Activated T-helper 1 cell treated with Interleukin-2 at 50 U/mL for 16 hours (primary cell): ENCODE measurements around the gene TMEM100.

Source experiments
- DNase-seq: peaks from one replicate; pipeline ENCODE4 v3.0.0-alpha.2; 2020; ENCODE audit warnings: low read depth

The TMEM100 gene

DNA sequence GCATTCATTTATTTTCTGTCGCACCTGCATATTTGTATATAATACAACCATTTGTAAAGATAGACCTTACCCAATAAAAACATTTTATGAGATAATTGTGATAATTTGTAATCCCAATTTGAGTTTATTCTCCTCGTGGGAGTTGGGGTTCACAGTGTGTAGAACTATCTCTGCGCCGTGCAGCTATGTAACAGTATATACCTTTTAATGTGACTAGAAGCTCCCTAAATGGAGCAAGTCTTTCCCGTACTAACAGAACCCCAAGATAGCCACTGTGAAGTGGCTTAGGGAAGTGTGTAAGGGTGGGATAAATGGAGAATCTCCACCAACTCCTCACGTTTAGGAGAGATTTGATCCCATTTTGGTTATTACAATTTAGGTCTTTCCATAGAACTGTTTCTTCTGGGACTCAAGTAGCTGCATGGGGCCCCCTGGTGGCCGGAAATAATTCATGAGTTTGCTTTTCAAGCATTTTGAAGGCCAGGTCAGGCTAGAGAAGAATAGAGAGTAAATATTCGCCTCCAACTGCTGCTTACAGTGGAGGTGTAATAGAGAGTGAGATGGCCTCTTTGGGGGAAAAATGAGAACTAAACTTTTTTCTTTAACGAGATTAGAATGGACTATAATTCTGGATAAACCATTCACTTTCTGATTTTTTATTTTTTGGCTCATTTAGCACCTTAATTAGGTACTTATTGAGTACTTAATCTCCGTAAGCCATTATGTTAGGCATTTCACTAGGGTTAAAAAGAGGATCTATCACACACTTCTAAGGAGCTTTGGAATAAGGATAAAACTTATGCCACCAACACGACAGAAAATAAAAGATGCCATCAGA is 4.5 kb downstream of the TMEM100 start:
- DNase-seq: peak; percentile 15

DNA sequence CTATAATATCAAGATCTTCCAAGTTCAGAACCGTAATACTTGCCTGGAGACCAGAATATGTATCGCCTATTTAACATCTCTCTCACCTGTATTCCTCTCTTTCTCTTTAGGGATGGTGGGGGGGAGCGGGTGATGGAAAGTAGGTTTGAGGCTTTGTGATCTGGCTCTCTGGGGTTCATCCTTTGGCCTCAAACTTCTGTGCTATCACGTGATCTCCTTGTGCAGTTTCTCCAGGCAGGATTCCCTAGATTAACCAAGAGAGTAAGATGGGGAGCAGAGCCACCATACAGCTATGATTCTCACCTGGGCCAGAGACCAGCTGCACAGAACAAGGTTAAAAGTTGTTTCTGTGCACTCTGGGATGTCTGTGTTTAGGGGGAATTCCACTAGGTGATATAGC is 5.2 kb downstream of the TMEM100 start:
- no peak for DNase-seq

- DNase-seq: no peak
Measured at GRCh38 chr17:55710829-55711496, 11.7 kb downstream of the TMEM100 start.

GRCh38 chr17:55710410-55710809 is 12.3 kb downstream of the TMEM100 start:
- DNase-seq: no peak

- no peak for DNase-seq
Measured at GRCh38 chr17:55709984-55710383, 12.7 kb downstream of the TMEM100 start.

- DNase-seq: no peak
Measured at GRCh38 chr17:55709440-55709839, 13.2 kb downstream of the TMEM100 start.

DNA sequence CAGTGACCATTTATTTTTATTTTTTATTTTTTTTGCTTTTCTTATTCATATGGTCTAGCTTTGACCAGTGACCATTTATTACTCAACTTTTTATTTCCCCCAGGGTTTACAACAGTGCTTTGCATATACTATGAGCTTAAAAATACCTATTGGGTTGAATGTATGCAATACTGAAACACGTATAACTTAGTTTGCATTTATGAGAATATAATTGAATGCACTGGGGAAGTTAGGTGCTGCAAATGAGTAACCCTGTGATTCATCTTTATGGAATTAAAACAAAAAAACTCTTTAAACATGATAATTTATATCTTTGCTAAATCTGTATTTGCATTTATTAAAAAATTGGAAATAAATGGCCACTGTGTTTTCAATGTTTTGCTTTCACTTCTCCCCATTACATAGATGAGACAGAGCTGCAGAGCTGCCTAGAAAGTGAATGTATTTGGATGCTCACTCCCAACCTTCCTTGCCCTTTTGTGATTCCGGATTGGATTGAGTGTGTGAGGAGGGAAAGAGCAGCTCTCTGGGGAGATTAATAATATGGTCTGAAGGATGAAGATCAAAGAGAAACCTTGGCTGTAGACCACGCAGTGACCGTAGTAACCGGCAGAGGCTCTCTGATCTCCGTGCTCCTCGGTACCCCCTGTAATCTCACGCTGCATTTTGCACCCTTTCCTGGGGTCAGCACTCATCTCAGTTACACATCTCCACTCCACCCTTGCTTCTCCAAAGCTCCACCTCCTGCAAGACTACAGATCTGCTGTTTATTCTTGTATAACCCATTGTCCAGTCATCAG is 14.3 kb downstream of the TMEM100 start:
- DNase-seq: no peak

DNA sequence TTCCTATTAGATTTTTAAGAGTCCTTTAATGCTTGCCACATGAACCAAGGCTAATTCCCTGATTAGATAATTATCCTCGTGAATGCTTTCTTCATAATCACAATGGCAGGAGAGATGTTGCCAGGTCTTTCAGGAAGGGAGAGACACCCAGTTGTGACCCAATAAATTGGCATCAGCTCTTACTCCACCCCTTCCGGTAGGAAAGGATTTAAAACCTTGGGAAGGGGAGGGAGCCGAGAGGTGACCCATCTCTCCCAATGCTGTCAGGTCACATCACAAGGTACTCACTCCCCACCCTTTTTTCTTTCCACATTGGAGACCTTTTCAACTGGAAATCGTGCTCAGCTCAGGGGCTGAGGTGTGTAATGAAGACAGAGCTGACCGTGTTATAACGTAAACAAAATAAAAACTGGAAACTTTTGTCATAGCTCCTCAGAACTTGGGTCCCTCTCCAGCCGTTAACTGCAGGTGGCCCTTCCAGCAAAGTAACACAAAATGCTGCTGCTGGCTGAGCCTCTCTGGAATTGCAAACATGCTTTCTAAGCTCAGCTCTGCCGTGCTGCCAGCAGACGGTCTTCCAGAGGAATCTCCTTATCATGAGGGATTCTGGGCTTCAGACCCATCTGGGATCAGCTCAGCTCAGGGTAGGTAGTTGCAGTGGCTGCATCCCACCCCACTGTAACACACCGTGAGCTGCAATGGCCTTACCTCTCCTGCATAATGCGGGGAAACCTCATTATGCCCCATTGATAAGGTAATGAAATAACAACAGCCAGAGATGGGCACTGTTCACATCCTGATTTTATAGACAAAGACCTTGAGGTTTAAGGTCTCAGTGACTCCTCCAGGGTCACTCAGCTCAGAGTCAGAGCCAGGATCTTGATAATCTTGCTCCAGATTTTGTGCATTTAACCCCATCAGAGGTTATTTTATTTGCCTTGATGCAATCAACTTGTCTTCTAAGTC is 15.6 kb downstream of the TMEM100 start:
- no peak for DNase-seq

DNA sequence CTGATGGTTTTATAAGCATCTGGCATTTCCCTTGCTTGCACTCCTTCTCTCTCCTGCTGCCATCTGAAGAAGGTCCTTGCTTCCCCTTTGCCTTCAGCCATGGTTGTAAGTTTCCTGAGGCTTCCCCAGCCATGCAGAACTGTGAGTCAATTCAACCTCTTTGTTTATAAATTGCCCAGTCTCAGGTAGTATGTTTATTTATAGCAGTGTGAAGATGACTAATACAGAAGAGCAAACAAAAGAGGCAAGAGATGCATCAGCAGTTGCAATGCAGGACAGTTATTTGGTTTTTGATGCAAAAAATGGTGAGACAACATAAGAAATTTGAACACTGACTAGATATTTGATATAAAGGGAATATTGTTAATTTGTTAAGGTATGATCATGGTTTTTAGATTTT is 16.8 kb downstream of the TMEM100 start:
- no peak for DNase-seq

- DNase-seq: no peak
Measured at GRCh38 chr17:55704401-55704800, 18.3 kb downstream of the TMEM100 start.

DNA sequence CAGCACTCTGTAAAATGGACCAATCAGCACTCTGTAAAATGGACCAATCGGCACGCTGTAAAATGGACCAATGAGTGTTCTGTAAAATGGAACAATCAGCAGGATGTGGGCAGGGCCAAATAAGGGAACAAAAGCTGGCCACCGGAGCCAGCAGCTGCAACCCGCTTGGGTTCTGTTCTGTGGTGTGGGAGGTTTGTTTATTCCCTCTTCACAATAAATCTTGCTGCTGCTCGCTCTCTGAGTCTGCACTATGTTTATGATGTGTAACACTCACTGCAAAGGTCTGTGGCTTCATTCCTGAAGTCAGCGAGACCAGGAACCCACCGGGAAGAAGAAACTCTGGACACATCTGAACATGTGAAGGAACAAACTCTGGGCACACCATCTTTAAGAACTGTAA is 20.5 kb downstream of the TMEM100 start:
- DNase-seq: no peak

- DNase-seq: no peak
Measured at GRCh38 chr17:55699181-55699860, 23.3 kb downstream of the TMEM100 start.

- no peak for DNase-seq
Measured at GRCh38 chr17:55694286-55694910, 28.3 kb downstream of the TMEM100 start.

DNA sequence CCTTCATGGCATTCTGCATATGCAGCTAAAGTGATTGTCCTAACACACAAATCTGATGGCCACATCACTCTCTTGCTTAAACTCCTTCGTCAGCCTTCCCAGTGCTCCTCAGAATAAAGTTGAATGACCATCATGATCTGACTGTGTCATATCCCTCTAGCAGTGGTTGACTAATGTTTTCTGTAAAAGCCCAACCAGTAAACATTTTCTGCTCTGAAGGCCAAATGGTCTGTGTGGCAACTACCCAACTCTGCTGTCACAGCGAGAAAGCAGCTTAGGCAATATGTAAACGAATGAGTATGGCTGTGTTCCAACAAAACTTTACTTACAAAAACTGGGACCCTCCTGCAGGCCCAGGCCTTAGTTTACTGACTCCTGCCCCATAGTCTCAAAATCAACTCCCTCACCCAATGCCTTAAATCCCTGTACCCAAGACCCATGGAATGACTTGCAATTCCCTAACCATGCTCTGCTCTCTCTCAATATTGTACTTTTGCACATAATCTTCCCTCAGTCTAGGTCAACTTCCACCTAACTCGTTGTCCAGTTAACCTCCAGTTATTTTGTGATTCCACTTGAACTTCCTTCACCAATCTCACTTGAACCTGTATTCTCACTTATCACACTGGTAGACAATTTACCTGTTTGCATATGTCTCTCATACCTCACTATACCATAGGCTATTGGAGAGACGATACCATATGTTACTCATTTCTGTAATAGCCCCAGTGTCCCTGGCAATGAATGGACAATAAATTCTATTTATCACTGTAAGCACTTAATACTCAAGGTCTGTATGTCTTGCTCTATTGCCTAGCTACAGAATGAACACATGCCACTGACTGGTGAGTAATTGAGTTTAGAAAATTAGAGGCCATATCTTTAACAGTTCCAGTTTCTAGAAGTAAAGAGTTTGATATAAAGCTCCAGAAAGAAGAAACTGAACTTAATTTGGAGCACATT is 29.1 kb downstream of the TMEM100 start:
- no peak for DNase-seq

DNA sequence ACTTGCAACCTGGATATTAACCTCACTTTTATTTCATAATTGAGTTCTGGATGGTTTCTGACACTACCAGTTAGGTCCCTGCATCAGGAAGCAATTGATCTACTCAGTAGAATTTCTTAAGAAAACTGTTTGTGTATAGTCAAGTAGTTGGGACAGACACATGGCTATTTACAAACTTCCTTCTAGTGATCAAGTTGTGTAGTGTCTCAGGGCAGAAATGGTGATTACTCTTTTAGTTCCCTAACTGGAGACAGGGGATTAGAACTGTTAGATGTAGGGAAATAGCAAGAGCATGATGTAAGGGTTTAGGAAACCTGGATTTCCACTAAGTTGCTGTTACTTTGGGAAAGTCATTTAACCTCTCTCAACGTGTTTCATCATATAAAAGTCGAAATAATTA is 30.4 kb downstream of the TMEM100 start:
- DNase-seq: no peak

GRCh38 chr17:55691666-55692065 is 31.0 kb downstream of the TMEM100 start:
- no peak for DNase-seq

- no peak for DNase-seq
Measured at GRCh38 chr17:55690105-55690508, 32.6 kb downstream of the TMEM100 start.

DNA sequence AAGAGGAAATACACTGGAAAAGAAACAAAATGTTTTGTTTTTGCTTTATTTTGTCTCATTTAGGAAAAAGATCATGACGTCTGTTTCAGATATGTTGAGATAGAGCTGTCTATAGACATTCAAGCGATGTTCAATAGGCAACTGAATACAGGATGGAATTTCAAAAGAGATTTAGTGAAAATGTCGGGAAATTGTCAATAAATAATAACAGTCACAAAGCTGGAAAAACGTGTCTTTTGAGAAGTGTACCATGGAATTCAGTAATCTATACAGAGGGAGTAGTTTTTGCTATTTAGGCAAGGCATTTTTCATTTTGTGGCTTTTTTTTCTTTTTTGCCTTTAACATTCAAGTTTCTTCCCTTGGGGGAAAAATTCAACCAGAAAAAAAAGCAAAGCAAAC is 33.0 kb downstream of the TMEM100 start:
- DNase-seq: no peak

DNA sequence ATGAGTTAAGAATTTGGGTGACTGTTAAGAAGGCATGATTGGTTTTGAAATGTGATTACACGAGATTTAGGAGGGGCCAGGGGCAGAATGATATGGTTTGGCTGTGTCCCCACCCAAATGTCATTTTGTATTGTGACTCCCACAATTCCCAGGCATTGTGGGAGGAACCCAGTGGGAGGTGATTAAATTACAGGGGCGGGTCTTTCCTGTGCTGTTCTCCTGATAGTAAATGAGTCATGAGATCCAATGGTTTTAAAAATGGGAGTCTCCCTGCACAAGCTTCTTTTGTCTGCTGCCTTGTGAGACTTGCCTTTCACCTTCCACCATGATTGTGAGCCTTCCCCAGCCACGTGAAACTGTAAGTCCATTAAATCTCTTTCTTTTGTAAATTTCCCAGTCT is 34.6 kb downstream of the TMEM100 start:
- DNase-seq: no peak
